Activated CD8-positive, alpha-beta memory T cell treated with anti-CD3 and anti-CD28 coated beads for 4 hours (primary cell): Measurements from ENCODE around the gene MAU2.
"Not testable (repeated sequence)": the region's sequence is repeated elsewhere in the genome, so short reads cannot be mapped to it uniquely, and the experiment has no call there.

ENCODE experiments used
- DNase-seq, 2 donors: peaks; one replicate each; pipeline ENCODE4 v3.0.0-alpha.2; 2020; ENCODE audit warnings: low read depth in 2 of 2

The MAU2 gene

GRCh38 chr19:19347401-19348110 lies 26.9 kb downstream of the MAU2 start:
- no peak for DNase-seq

GRCh38 chr19:19348266-19348665 lies 27.6 kb downstream of the MAU2 start:
- no peak for DNase-seq

- no peak for DNase-seq
Measured at GRCh38 chr19:19349365-19349764, 28.7 kb downstream of the MAU2 start.

- DNase-seq: not testable (repeated sequence)
Measured at GRCh38 chr19:19350756-19351155, 30.1 kb downstream of the MAU2 start.

- DNase-seq: no peak
Measured at GRCh38 chr19:19352823-19353222, 32.2 kb downstream of the MAU2 start.

GRCh38 chr19:19354007-19354406 lies 33.4 kb downstream of the MAU2 start:
- DNase-seq: no peak

- DNase-seq: no peak
Measured at GRCh38 chr19:19354932-19355331, 34.3 kb downstream of the MAU2 start.

GRCh38 chr19:19355606-19356139 lies 35.0 kb downstream of the MAU2 start:
- DNase-seq: no peak

- DNase-seq: no peak
Measured at GRCh38 chr19:19356500-19356899, 35.9 kb downstream of the MAU2 start.

- no peak for DNase-seq
Measured at GRCh38 chr19:19356901-19357566, 36.4 kb downstream of the MAU2 start.

- peak; percentile 39 to 42 for DNase-seq
Measured at GRCh38 chr19:19361075-19361594, 40.5 kb downstream of the MAU2 start.

- no peak for DNase-seq
Measured at GRCh38 chr19:19362075-19362474, 41.4 kb downstream of the MAU2 start.

- peak; percentile 29 to 33 for DNase-seq
Measured at GRCh38 chr19:19366434-19367396, 46.1 kb downstream of the MAU2 start.

- DNase-seq: no peak
Measured at GRCh38 chr19:19368087-19368486, 47.5 kb downstream of the MAU2 start.

GRCh38 chr19:19371059-19371458 lies 50.4 kb downstream of the MAU2 start:
- no peak for DNase-seq

GRCh38 chr19:19372656-19373416 lies 52.2 kb downstream of the MAU2 start:
- DNase-seq: no peak

GRCh38 chr19:19379527-19379926 lies 58.9 kb downstream of the MAU2 start:
- DNase-seq: no peak

- not testable (repeated sequence) for DNase-seq
Measured at GRCh38 chr19:19380316-19380715, 59.7 kb downstream of the MAU2 start.

GRCh38 chr19:19381007-19381926 lies 60.6 kb downstream of the MAU2 start:
- no peak for DNase-seq

- no peak for DNase-seq
Measured at GRCh38 chr19:19382118-19382517, 61.5 kb downstream of the MAU2 start.
